ENCODE results near the gene PIEZO1.
A peak's percentile ranks its signal among the peaks of the same experiment; 100 is the strongest.
"Not testable (repeated sequence)": the region's sequence is repeated elsewhere in the genome, so short reads cannot be mapped to it uniquely, and the experiment has no call there.

Gene PIEZO1

GRCh38 chr16:88804173-88804551, 19.1 kb upstream of the PIEZO1 start:
- DNase-seq, result no peak

- peak; percentile 60 for DNase-seq
These were observed 18.4 kb upstream of the PIEZO1 start, which contains the start of gene CDT1 for GRCh38 chr16:88803264-88803987. Gene CDT1, plus strand, starts transcription at chr16:88803789. Its CDS starts 43 bp downstream, at chr16:88803832.

DNA sequence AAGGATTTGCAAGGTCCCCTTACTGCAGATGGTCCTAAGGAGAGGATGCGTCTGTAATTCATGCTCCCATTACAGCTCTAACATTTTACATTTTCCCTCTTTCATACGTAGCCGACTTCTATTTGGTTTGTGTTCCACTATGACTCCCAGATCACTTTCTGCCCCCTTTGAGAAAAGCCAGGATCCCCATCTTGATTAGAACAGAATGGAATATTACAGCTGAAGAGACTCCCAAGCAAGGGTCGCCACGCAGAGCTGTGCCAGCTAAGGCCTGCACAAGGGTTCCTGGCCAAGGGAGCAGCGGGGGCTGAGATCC, 15.2 kb upstream of the PIEZO1 start:
- no peak for DNase-seq

DNA sequence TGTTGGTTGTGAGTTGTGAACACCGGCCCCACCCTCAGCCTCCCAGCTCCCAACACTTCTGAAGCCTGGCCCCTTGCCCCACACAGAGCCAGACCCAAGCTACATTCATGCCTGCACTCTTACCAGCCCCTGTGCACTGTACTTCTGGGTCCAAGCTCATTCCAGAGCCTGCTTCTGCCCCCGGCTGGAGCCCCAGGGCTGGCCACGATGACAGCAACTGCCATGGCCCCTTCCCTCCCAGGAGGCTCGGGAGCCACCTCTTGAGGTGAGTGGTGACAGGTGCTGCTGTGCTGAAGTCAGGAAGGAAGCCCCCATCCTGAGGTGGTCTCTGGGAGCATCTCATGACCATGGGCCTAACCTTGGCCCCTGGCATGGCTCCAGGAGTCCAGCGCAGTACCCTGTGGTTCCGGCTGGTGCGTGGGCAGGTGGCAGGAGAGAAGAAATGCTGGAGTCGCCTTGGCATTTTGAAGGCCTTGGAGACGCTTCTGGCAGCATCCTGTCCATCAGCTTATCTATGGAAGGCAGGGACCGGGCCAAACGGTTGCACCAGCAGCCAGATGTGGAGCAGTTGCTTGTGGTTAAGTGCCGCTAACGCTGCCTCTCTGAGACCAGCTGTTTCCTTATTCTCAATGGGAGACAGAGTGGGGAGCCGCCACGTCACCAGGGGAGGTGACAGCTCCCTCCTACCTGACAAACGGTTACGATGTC, 14.7 kb upstream of the PIEZO1 start:
- DNase-seq, result no peak

DNA sequence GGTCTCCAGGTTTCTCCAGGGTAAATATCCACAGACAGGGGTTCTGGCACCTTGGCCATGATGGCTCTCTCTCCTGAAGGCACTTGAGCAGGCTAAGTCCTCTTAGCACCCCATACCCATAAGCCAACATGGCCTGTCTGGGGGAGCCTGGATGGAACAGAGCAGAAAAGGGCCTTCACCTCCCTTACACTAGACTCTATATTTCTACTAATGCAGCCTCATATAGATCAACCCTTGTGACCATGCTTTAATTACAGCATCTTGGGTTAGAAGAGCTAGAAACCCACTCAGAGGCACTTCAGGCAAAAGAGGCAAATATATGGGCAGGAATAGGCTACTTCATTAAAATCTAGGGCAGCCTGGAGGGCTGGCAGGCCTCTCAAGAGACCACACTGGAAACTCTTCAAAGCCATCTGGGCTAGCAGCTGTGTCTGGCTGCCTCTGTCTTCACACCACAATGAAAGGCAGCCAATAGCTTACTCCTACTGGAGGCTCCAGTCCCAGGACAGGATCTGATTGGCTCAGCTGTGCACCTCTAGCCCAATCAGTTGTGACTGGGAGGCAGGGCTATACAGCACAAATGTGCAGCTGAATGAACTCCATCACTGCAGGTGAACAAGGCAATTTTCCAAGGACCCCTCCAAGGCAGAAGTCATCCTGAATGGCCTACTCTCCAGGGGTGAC, 13.9 kb upstream of the PIEZO1 start:
- DNase-seq, result no peak

DNA sequence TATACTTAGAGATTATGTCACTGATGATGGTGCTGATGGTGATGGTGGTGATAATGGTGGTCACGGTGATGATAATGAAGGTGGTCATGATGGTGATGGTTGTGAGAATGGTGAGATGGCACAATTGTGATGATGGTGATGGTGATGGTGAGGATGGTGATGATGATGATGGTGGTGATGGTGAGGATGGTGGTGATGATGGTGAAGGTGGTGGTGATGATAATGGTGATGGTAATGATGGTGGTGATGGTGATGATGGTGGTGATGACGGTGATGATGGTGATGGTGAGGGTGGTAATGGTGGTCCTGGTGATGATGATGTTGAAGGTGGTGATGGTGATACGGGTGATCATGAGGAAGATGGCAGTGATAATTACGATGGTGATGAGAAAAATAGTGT, 13.1 kb upstream of the PIEZO1 start:
- no peak for DNase-seq

GRCh38 chr16:88796278-88796677, 11.3 kb upstream of the PIEZO1 start:
- DNase-seq, result no peak

GRCh38 chr16:88793251-88793954, 8.4 kb upstream of the PIEZO1 start:
- no peak for DNase-seq

DNA sequence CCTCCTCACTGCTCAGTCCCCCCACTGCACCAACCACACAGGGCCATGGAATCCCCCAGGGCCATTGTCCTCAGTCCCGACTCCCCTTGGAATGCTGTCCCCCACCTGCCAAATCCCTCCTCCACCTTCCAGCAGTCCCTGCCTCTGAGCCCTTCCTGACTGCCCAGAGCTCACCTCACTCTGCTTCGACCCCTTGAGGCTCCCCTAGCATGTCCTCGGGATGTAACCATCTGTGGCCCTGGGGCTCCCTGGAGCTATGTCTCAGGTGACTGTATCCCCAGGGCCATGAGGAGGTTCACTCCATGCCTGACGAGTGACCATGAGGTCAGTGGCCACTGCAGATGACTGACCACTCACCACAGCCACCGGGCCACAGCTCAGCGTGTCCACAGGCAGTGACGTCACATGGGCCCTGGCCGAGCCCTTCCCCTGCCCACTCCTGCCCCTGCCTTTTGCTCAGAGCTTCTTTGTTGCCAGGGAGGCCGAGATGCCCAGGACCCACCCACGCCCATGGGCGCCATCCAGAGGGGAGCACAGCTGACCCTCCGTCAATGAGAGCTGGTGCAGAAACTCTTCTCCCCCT, 7.7 kb upstream of the PIEZO1 start:
- no peak for DNase-seq

DNA sequence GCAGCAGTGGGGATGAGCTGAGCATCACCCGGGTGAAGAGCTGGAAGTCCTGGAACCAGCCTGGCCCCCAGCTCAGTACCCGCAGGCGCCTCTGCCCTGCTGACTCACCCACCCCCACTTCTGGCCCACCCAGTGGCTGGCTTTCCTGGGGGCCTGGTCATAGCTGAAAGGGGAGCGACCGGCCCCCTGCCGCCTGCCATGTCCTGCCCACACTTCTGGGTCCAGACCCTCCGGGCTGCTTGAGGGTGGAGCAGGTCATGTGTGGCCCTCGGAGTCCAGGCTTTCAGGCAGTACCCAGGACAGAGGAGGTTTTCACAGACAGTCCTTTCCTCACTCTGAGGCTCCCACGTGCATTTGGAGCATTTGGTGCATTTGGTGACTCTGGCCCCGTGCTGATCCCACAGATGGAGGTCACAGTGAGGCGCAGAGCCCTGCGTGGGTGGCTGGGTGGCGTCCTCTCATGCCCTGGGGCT, 7.1 kb upstream of the PIEZO1 start:
- DNase-seq, result no peak

- no peak for DNase-seq
These were observed 5.5 kb upstream of the PIEZO1 start for GRCh38 chr16:88790312-88791211.

GRCh38 chr16:88789594-88789993, 4.6 kb upstream of the PIEZO1 start:
- no peak for DNase-seq

DNA sequence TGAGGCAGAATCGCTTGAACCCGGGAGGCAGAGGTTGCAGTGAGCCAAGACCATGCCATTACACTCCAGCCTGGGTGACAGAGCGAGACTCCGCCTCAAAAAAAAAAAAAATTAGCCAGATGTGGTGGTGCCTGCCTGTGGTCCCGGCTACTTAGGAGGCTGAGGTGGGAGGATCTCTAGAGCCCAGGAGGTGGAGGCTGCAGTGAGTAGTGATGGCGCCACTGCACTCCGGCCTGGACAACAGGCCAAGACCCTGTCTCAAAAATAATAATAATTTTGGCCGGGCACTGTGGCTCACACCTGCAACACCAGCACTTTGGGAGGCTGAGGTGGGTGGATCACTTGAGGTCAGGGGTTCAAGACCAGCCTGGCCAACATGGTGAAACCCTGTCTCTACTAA, 3.7 kb upstream of the PIEZO1 start:
- not testable (repeated sequence) for DNase-seq

DNA sequence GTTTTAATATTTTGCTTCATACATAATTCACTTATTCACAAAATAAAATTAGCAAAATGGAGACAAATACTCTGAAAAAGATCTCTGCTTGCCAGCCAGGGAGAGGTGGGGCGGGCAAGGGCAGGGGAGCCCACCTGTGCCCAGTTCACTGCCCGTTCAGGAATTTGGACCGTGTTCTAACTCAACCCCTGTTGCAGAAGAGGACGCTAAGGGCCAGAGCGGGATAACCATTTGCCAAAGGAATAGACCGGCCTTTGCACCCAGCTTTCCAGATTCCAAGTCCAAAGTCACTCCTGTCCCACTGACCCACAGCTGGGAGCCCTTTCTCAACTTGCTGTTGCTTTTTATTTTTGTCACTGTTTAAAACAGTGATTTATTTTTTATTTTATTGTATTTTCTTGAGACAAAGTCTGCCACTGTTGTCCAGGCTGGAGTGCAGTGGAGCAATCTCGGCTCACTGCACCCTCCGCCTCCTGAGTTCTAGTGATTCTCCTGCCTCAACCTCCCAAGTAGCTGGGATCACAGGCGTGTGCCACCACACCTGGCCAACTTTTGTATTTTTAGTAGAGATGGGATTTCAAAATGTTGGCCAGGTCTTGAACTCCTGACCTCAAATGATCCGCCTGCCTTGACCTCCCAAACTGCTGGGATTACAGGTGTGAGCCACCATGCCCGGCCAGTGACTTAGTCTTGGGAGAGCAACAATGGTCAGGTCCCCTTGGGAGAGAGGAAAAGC, 2.7 kb upstream of the PIEZO1 start:
- DNase-seq, result no peak

DNA sequence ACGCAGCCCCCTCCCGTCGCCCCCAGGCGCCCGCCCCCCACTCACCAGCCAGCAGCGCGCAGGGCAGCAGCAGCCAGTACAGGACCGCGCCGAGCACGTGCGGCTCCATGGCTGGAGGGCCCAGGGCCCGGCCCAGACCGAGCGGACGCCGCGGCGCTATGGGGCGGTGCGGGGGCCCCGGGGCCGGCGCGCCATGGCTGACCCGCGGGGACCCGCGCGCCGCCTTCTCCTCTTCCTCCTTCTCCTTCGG, 239 bp downstream of the PIEZO1 start:
- no peak for DNase-seq

- no peak for DNase-seq
These were observed 755 bp downstream of the PIEZO1 start for GRCh38 chr16:88784074-88784855.

DNA sequence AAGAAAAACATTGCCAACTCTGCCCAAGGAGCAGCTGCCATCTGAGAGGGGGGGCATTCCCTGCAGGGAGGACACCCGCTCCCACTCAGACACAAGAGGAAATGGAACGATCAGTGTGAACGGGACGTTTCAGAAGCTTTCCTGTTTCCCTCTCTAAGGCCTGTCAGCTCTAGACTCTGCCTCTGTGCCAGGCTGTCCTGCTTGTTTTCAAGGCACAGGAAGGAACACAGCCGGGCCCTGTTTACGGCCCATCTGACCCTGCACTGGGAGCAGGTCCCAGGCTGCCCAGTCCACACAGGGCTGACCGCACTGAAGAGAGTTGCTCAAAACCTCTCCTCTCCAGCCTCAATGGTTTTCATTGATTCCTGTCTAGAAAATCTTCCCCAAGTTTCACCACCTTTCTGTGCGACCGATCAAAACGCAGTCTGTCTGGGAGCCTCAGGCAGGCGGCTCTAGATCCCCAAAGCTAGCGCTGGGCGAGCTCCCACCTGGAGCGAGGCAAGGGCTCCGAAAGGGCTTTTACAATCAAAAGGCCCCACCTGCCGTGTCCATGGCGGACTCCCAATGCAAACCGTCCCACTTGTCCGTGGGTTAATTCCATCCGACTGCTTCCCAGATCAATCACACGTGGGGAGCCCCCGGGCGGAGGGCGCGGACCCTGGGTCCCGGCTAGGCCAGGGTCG, 1.5 kb downstream of the PIEZO1 start:
- DNase-seq, result no peak

- no peak for DNase-seq
These were observed 2.3 kb downstream of the PIEZO1 start for GRCh38 chr16:88782454-88783390.
